M059J (cell line): Measurements from ENCODE around the gene OR13C9. TPM values are rescaled to one million over a fixed set of nuclear protein-coding genes. Genes with fewer than 3 reads are reported as not detected.

ENCODE experiments used
- total RNA-seq: library from RNA; depleted of rRNA; stranded (reverse); fragments of >200 nt; shearing (Covaris generic); gene quantifications from 2 replicates; pipeline ENCODE4 v1.2.3, GENCODE V29; 2014; rRNA removed

The OR13C9 gene
- total RNA-seq, 1 experiment from 2014 or later = not detected

Other genes with a start within 250 kb of the OR13C9 start
- gene OR13F1, start 113.9 kb downstream of the OR13C9 start, total RNA-seq = not detected in 2 replicates
- not detected in 2 replicates for gene OR13C4, start 91.0 kb downstream of the OR13C9 start, total RNA-seq
- not detected in 2 replicates for gene OR13C3, start 81.3 kb downstream of the OR13C9 start, total RNA-seq
- gene OR13C8, start 49.0 kb downstream of the OR13C9 start, total RNA-seq = not detected in 2 replicates
- not detected in 2 replicates for gene OR13C5, start 18.8 kb downstream of the OR13C9 start, total RNA-seq
- not detected in 2 replicates for gene OR13C2, start 12.6 kb downstream of the OR13C9 start, total RNA-seq
- not detected in 2 replicates for gene OR13D1, start 76.3 kb upstream of the OR13C9 start, total RNA-seq
- gene NIPSNAP3A, start 129.5 kb upstream of the OR13C9 start, total RNA-seq = 62.1 and 85.4 TPM in 2 replicates
- gene NIPSNAP3B, start 145.9 kb upstream of the OR13C9 start, total RNA-seq = 0.79 and 1.0 TPM in 2 replicates